Measurements from ENCODE around the gene DUSP1. TPM values are rescaled to one million over a fixed set of nuclear protein-coding genes. Genes with fewer than 3 reads are reported as not detected.
A peak's percentile ranks its signal among the peaks of the same experiment; 100 is the strongest.

Gene DUSP1
- 19.5 TPM for polyA plus RNA-seq (2012; ENCODE audit: insufficient read depth, insufficient read length, low read depth)

- Histone ChIP-seq H3K36me3 (peaks cover 23% of the 10 kb centered on the region), H3K4me1 (peaks cover 5% of the 10 kb centered on the region; the same call in 1 of the 2 replicates)
Measured at GRCh38 chr5:172770675-172771438, at the start of gene DUSP1. TSS of gene DUSP1 (minus strand) at chr5:172771195. CDS start at chr5:172770952, 243 bp downstream.

GRCh38 chr5:172820046-172820767 is 49.2 kb upstream of the DUSP1 start:
- Histone ChIP-seq H3K9me3 (no peaks in the 10 kb centered on the region), H3K36me3 (no peaks in the 10 kb centered on the region), H3K27me3 (no peaks in the 10 kb centered on the region), H3K4me3 (ENCODE audit: low read depth, low read length) (no peak overlapping the region), H3K4me1 (no peaks in the 10 kb centered on the region)
- no peak for TF ChIP-seq CTCF (IDR thresholded peaks at IDR 0.05; ENCODE audit: low read depth, low read length)
- DNase-seq, result no peak

More at GRCh38 chr5:172770675-172771438, at the start of gene DUSP1:
- DNase-seq, result peak; percentile 100
- TF ChIP-seq CTCF (IDR thresholded peaks at IDR 0.05; ENCODE audit: low read depth, low read length), result peak; percentile 37
- Histone ChIP-seq H3K27me3 (no peaks in the 10 kb centered on the region), H3K9me3 (no peaks in the 10 kb centered on the region), H3K4me3 (ENCODE audit: low read depth, low read length) (peak within 1 kb of the TSS; percentile 84)

GRCh38 chr5:172819569-172819968 is 48.6 kb upstream of the DUSP1 start:
- TF ChIP-seq CTCF (IDR thresholded peaks at IDR 0.05; ENCODE audit: low read depth, low read length), result no peak
- no peaks in the 10 kb centered on the region for H3K27me3 ChIP-seq
- no peaks in the 10 kb centered on the region for H3K9me3 ChIP-seq
- no peaks in the 10 kb centered on the region for H3K36me3 ChIP-seq
- H3K4me1 ChIP-seq, result no peaks in the 10 kb centered on the region
- DNase-seq, result no peak
- no peak overlapping the region for H3K4me3 ChIP-seq (ENCODE audit: low read depth, low read length)

- no peaks in the 10 kb centered on the region for H3K27me3 ChIP-seq
- no peak for TF ChIP-seq CTCF (IDR thresholded peaks at IDR 0.05; ENCODE audit: low read depth, low read length)
Measured at GRCh38 chr5:172818081-172818480, 47.1 kb upstream of the DUSP1 start.

GRCh38 chr5:172817664-172818063 is 46.7 kb upstream of the DUSP1 start:
- H3K27me3 ChIP-seq, result no peaks in the 10 kb centered on the region
- H3K9me3 ChIP-seq, result no peaks in the 10 kb centered on the region
- H3K4me3 ChIP-seq (ENCODE audit: low read depth, low read length), result no peak overlapping the region
- TF ChIP-seq CTCF (IDR thresholded peaks at IDR 0.05; ENCODE audit: low read depth, low read length), result no peak
- no peak for DNase-seq
- H3K36me3 ChIP-seq, result no peaks in the 10 kb centered on the region
- H3K4me1 ChIP-seq, result no peaks in the 10 kb centered on the region

More at GRCh38 chr5:172818081-172818480, 47.1 kb upstream of the DUSP1 start:
- DNase-seq, result no peak
- Histone ChIP-seq H3K36me3 (no peaks in the 10 kb centered on the region), H3K4me1 (no peaks in the 10 kb centered on the region), H3K4me3 (ENCODE audit: low read depth, low read length) (no peak overlapping the region), H3K9me3 (no peaks in the 10 kb centered on the region)

Measured in BE2C (cell line).